ENCODE results near the gene TRAPPC12.

DNA sequence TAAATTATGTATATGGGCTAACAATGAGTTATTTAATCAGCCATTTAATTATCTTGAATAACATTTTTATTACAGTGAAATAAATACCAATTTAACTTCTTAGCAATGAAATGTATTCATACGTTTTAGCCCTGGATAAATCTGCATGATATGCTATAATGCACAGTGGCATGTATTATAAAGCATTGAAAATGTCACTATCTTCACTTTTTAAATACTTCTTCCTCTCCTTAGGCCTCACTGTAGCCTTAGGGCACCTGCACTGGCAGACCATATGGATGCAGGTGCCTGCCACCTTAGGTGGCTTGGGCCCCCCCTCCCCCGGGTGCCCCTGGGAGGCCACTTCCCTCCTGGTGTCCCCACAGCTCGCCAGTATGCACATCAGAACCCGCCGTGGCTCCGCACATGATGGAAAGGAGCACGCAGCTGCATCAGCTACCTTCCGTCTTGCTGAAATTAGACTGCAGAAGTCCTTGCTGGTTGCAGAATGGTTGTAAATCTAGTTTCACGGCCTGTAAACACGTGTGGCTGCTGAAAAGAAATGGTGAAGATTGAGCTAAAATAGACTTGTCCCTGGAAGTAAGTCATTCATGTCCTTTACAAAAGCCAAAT, 83.1 kb downstream of the TRAPPC12 start:
- TF ChIP-seq POLR2A (IDR thresholded peaks at IDR 0.05): no peak
- peak in 2 of 5 experiments; percentile 2 to 4 for TF ChIP-seq CTCF (IDR thresholded peaks at IDR 0.05)
- TF ChIP-seq EP300 (IDR thresholded peaks at IDR 0.05): no peak

Measured in tibial nerve (tissue), 4 donors.